ENCODE results near the gene FCGR3B.
"Not testable (repeated sequence)": the region's sequence is repeated elsewhere in the genome, so short reads cannot be mapped to it uniquely, and the experiment has no call there.

Gene FCGR3B

DNA sequence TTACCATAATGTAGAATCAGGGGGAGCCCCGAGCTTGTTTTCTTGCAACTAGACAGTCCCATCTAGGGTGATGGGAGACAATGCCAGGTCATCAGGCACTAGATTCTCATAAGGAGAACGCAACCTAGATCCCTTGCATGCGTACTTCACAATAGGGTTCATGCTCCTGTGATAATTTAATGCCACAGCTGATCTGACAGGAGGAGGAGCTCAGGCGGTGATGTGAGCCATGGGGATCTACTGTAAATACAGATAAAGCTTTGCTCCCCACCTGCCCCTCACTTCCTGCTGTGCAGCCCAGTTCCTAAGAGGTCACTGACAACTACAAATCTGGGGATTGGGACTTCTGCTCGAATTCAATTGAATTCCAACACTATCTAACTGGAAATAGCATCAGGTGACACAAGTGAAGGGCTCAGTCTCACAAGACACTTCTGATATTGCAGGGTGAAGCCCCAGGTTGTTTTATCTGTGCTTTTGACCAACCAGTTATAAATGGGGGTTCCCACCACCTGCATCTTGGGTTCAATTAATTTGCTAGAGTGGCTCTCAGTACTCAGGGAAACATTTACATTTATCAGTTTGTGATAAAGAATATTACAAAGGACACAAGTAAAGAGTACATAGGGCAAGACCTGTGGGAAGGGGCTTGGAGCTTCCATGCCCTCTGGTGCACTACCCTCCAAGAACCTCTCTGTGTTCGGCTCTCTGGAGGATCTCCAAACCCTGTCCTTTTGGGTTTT lies 7.4 kb upstream of the FCGR3B start:
- H3K9ac ChIP-seq (ENCODE audit: low read length in 5 of 5); H3K27me3 ChIP-seq (ENCODE audit: control insufficient read depth in 5 of 5, insufficient read depth in 4 of 5, low read length in 5 of 5); H3K9me3 ChIP-seq (ENCODE audit: control insufficient read depth in 5 of 5, low read length in 5 of 5); H3K4me1 ChIP-seq (ENCODE audit: control insufficient read depth in 5 of 5, insufficient read depth in 5 of 5, low read length in 5 of 5); H3K27ac ChIP-seq (ENCODE audit: low read depth, low read length); H3K36me3 ChIP-seq (ENCODE audit: control insufficient read depth in 5 of 5, insufficient read depth in 5 of 5, low read length in 5 of 5); H3K4me3 ChIP-seq (ENCODE audit: low read depth in 1 of 5, low read length in 5 of 5): not testable (repeated sequence)

DNA sequence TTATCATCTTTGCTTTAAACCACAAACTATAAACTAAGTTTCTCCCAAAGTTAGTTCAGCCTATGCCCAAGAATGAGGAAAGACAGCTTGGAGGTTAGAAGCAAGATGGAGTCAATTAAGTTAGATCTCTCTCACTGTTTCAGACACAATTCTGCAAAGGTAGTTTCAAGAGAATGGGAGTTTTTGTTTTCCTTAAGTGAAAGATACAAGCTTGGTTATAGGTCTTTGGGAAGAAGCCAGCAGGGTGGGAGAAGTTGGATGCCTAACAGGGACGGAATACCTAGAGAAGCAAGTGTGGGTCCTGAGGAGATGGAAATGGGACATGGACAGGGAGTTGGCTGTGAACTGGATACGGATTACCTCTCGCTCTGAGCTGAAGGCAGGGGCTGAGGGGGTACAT lies 6.0 kb upstream of the FCGR3B start:
- not testable (repeated sequence) for H3K27ac ChIP-seq (ENCODE audit: low read depth, low read length); H3K9me3 ChIP-seq (ENCODE audit: control insufficient read depth in 5 of 5, low read length in 5 of 5); H3K27me3 ChIP-seq (ENCODE audit: control insufficient read depth in 5 of 5, insufficient read depth in 4 of 5, low read length in 5 of 5); H3K4me1 ChIP-seq (ENCODE audit: control insufficient read depth in 5 of 5, insufficient read depth in 5 of 5, low read length in 5 of 5); H3K36me3 ChIP-seq (ENCODE audit: control insufficient read depth in 5 of 5, insufficient read depth in 5 of 5, low read length in 5 of 5); H3K9ac ChIP-seq (ENCODE audit: low read length in 5 of 5); H3K4me3 ChIP-seq (ENCODE audit: low read depth in 1 of 5, low read length in 5 of 5)

DNA sequence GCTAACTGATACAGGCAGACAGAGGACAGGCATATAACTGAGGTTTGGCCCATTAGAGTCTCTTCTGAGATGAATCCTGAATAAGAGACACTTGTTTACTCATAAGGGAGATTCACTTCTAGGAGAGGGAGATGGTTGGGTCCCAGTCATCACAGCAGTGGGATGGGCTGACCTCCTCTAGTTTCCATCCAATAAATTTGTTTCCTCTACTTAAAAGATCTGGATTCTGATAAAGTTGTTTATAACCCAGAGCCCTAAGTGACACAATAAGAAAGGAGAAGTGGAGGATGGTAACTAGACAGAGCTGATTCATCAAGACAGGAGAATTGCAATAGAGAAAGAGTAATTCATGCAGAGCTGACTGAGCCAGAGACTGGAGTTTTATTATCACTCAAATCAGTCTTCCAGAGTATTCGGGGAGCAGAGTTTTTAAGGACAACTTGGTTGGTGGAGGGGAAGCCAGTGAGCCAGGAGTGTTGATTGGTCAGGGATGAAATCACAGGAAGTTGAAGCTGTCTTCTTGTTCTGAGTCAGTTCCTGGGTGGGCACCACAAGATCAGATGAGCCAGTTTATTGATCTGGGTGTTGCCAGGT lies 5.3 kb upstream of the FCGR3B start:
- H3K36me3 ChIP-seq (ENCODE audit: control insufficient read depth in 5 of 5, insufficient read depth in 5 of 5, low read length in 5 of 5); H3K9ac ChIP-seq (ENCODE audit: low read length in 5 of 5); H3K9me3 ChIP-seq (ENCODE audit: control insufficient read depth in 5 of 5, low read length in 5 of 5); H3K27me3 ChIP-seq (ENCODE audit: control insufficient read depth in 5 of 5, insufficient read depth in 4 of 5, low read length in 5 of 5); H3K4me3 ChIP-seq (ENCODE audit: low read depth in 1 of 5, low read length in 5 of 5); H3K27ac ChIP-seq (ENCODE audit: low read depth, low read length); H3K4me1 ChIP-seq (ENCODE audit: control insufficient read depth in 5 of 5, insufficient read depth in 5 of 5, low read length in 5 of 5): not testable (repeated sequence)

DNA sequence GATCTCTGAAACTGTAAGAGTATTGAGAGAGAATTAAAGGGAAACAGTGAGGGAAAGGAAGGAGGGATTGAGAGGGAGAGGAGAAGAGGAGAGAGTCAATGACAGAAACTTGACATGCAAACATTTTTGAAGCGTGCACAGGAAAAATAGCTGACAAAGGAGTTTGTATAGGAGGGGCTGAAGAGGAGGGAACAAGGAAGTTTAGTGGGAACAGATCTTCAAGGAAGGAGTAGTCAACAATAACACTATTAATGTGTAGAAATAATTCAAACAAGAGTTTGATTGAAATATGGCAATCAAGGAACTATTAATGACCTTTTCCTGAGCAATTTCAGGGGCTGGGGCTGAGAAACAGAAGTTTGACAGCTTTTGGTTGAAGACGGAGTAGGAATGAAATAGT lies 4.0 kb upstream of the FCGR3B start:
- not testable (repeated sequence) for H3K27me3 ChIP-seq (ENCODE audit: control insufficient read depth in 5 of 5, insufficient read depth in 4 of 5, low read length in 5 of 5); H3K9me3 ChIP-seq (ENCODE audit: control insufficient read depth in 5 of 5, low read length in 5 of 5); H3K9ac ChIP-seq (ENCODE audit: low read length in 5 of 5); H3K4me1 ChIP-seq (ENCODE audit: control insufficient read depth in 5 of 5, insufficient read depth in 5 of 5, low read length in 5 of 5); H3K36me3 ChIP-seq (ENCODE audit: control insufficient read depth in 5 of 5, insufficient read depth in 5 of 5, low read length in 5 of 5); H3K4me3 ChIP-seq (ENCODE audit: low read depth in 1 of 5, low read length in 5 of 5); H3K27ac ChIP-seq (ENCODE audit: low read depth, low read length)

DNA sequence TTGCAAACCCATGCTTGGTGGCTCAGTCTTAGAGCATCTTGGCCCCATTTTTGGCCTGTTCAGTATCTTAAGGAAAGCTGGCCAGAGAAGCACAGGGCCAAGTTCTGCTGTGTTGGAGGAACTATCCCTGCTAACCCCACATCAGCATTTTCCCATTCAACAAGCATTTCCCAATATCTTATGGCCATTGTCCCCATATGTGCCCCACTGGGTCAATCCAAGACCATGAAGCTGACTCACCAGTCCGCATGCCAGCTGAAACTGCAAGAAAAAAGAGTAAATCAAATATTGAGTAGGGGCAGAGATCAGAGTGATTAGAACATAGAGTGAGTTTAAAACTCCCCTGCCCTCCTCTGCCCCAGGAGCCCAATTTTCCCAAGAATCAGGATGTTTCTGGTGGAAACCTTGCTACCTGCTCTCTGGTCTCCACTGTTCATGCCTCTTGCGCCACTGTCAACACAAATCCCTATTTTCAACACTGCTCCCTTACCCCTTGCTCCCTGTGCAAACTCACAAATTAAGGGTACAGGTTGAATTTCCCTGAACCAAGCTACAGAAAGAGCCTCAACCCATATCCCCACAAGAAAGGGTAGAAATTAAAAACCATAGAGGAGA lies 741 bp downstream of the FCGR3B start:
- H3K27ac ChIP-seq (ENCODE audit: low read depth, low read length); H3K36me3 ChIP-seq (ENCODE audit: control insufficient read depth in 5 of 5, insufficient read depth in 5 of 5, low read length in 5 of 5); H3K27me3 ChIP-seq (ENCODE audit: control insufficient read depth in 5 of 5, insufficient read depth in 4 of 5, low read length in 5 of 5); H3K4me3 ChIP-seq (ENCODE audit: low read depth in 1 of 5, low read length in 5 of 5); H3K4me1 ChIP-seq (ENCODE audit: control insufficient read depth in 5 of 5, insufficient read depth in 5 of 5, low read length in 5 of 5); H3K9me3 ChIP-seq (ENCODE audit: control insufficient read depth in 5 of 5, low read length in 5 of 5); H3K9ac ChIP-seq (ENCODE audit: low read length in 5 of 5): not testable (repeated sequence)

DNA sequence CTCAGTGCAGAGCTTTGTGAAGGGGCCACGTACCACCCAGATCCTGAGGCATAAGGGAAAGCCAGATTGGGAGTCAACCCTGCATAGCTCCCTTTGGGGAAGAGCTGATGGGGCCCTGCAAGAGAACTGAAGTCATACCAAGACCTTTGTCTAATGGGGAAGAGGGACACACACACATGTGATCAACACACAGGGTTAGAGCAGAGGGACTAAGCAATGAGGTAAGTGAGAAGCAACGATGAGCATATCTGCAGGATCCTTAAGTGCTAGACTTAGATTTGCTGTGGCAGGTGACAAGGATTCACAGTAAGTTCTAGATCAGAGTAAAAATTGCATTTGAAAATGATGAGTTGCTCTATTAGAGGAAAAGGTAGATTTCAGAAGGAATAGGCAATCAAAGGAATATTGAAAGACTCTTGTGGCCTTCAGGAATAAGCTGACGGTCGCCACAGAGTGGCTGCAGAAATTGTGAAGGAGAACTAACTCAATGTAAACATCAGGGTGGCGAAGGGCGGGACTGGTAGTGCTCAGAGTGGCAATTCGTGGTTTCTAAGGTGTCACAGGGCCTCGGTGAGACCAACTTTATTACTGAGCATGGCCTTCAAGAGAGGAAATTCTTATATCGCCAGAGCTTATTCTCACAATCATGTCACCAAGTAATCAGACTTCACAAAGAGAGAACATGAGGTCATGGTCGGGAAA lies 4.4 kb downstream of the FCGR3B start:
- not testable (repeated sequence) for H3K4me1 ChIP-seq (ENCODE audit: control insufficient read depth in 5 of 5, insufficient read depth in 5 of 5, low read length in 5 of 5); H3K27ac ChIP-seq (ENCODE audit: low read depth, low read length); H3K9ac ChIP-seq (ENCODE audit: low read length in 5 of 5); H3K4me3 ChIP-seq (ENCODE audit: low read depth in 1 of 5, low read length in 5 of 5); H3K27me3 ChIP-seq (ENCODE audit: control insufficient read depth in 5 of 5, insufficient read depth in 4 of 5, low read length in 5 of 5); H3K36me3 ChIP-seq (ENCODE audit: control insufficient read depth in 5 of 5, insufficient read depth in 5 of 5, low read length in 5 of 5); H3K9me3 ChIP-seq (ENCODE audit: control insufficient read depth in 5 of 5, low read length in 5 of 5)

DNA sequence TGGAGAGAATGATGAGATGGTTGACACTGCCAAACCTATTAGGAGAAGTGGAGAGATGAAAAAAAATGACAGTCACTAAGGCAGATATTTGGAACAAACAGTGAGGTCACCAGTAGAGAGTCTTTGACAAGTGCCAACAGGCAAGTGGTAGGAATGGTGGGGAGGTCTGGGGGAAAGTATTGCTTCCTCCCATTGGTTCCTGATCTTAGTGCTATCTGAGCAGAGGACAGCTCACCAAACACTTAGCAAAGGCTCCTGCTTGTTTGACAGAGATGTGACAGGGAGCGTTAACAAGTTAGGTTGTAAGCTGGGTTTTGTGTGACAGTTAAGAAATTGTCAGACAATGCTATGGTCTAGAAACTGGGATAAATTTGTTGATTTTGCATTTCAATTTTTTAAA lies 6.4 kb downstream of the FCGR3B start:
- H3K36me3 ChIP-seq (ENCODE audit: control insufficient read depth in 5 of 5, insufficient read depth in 5 of 5, low read length in 5 of 5); H3K9ac ChIP-seq (ENCODE audit: low read length in 5 of 5); H3K27ac ChIP-seq (ENCODE audit: low read depth, low read length); H3K4me3 ChIP-seq (ENCODE audit: low read depth in 1 of 5, low read length in 5 of 5); H3K27me3 ChIP-seq (ENCODE audit: control insufficient read depth in 5 of 5, insufficient read depth in 4 of 5, low read length in 5 of 5); H3K4me1 ChIP-seq (ENCODE audit: control insufficient read depth in 5 of 5, insufficient read depth in 5 of 5, low read length in 5 of 5); H3K9me3 ChIP-seq (ENCODE audit: control insufficient read depth in 5 of 5, low read length in 5 of 5): not testable (repeated sequence)

DNA sequence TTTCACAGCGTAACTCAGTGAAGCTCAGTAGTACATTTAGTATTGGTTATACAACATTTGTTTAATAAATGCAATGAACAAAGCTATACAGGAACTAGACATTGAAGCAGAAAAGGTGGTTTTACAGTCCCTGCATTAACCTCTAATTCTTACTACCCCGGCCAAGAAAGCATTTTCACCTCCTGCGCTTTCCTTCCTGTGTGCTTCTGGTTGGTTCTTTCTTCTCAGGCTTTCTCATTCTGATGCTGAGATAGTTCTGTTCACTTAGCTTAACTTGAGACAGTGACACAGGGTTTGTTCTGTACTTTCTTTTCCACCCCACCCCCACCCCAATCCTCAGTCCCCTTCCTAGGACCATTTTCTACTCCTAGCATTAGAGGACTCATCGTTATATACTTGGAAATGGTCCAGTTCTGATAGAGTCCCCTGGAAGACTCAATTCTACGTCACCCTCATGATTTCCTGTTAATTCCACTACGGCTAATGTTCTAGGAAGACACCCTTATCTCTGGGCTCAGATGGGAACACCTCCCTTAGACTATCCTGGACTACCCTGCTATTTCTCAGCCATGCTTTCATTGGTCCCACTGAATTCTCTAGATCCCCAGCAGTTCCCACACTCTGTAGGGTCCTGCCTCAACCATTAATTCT lies 7.5 kb downstream of the FCGR3B start:
- not testable (repeated sequence) for H3K4me3 ChIP-seq (ENCODE audit: low read depth in 1 of 5, low read length in 5 of 5); H3K9me3 ChIP-seq (ENCODE audit: control insufficient read depth in 5 of 5, low read length in 5 of 5); H3K9ac ChIP-seq (ENCODE audit: low read length in 5 of 5); H3K4me1 ChIP-seq (ENCODE audit: control insufficient read depth in 5 of 5, insufficient read depth in 5 of 5, low read length in 5 of 5); H3K36me3 ChIP-seq (ENCODE audit: control insufficient read depth in 5 of 5, insufficient read depth in 5 of 5, low read length in 5 of 5); H3K27me3 ChIP-seq (ENCODE audit: control insufficient read depth in 5 of 5, insufficient read depth in 4 of 5, low read length in 5 of 5); H3K27ac ChIP-seq (ENCODE audit: low read depth, low read length)

DNA sequence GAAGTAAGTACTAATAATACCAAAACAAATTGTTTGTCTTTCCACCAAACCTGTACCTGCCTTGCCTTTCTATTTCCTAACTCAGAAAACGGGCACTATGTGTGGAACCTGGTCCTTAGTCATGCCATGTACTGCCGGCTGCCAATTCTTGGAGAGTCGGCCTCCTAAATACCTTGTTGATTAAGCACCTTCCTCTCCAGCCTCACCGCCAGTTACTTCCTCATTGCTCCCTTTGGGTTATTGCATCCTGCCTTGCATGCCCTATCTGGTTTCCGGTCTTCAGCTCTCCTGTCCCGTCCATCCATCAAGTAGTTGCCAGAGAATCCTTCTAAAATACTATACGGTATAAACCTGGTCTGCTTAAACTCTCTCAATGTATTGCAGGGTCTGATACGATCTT lies 8.9 kb downstream of the FCGR3B start:
- not testable (repeated sequence) for H3K9ac ChIP-seq (ENCODE audit: low read length in 5 of 5); H3K4me1 ChIP-seq (ENCODE audit: control insufficient read depth in 5 of 5, insufficient read depth in 5 of 5, low read length in 5 of 5); H3K9me3 ChIP-seq (ENCODE audit: control insufficient read depth in 5 of 5, low read length in 5 of 5); H3K27ac ChIP-seq (ENCODE audit: low read depth, low read length); H3K27me3 ChIP-seq (ENCODE audit: control insufficient read depth in 5 of 5, insufficient read depth in 4 of 5, low read length in 5 of 5); H3K36me3 ChIP-seq (ENCODE audit: control insufficient read depth in 5 of 5, insufficient read depth in 5 of 5, low read length in 5 of 5)
- peak overlapping the region in 1 of 5 donors; percentile 61 for H3K4me3 ChIP-seq (ENCODE audit: low read depth in 1 of 5, low read length in 5 of 5)

Measured in subcutaneous abdominal adipose tissue (tissue), 5 donors.